Measurements from ENCODE around the gene CT45A5.

- TF ChIP-seq CTCF (conservative IDR thresholded peaks at IDR 0.05) = peak; percentile 25
- no peak for TF ChIP-seq ZFX (IDR thresholded peaks at IDR 0.05)
Observed at GRCh38 chrX:135737366-135738071, 47.8 kb downstream of the CT45A5 start.
